ENCODE results near the gene PHF13.

PHF13 gene

DNA sequence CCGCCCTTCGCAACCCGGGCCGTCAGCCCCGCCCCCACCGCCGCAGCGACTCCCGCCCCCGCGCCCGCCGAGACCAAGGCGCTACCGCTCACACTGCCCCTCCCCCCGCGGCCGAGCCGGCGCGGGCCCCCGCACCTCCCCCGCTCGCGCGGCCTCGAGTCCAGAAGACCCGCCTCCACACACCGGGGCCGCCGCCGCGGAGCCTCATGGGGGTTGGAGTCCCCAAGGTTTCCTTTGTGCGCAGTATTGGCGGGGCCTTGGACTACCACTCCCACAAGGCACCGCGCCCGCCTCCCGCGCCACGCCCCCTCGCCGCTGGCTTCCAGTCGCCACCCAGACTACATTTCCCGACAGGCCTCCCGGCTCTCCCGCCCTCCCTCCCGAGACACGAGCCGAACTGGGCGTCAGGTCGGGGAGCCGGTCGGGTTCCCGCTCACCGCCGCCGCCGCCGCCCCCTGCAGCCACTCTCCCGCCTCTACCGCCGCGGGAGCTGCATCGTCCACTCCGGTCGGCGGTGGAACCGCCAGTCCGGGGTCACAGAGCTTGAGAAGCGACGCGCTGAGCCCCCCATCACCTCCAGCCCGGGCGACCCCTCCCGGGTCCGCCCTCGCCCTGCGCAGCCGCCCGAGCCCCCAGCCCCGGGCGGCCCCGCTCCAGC lies at the start of gene PHF13:
PHF13 (plus strand) TSS at position 371 of the 658 bp plus-strand sequence. CDS start 336 bp downstream, outside the sequence.
- DNase-seq: peak; percentile 100

DNA sequence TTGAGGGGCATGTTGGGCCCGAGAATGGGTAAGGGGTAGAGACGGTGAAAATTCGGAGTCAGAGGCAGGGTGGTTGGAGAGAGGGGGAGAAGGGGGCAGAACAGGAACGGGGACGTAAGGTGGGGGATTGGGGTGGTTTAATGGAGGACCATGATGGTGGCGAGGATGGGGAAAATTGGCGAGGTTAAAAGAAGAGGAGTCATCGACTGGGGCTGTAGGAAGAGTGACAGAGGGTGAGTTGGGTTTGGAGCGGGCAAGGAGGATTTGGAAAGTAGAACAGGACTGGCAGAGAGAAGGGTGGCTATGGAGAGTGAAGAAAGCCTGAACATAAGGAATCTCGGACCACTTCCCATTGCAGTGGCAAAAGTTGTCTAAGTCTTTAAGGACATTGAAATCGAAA lies 44.5 kb upstream of the PHF13 start:
- no peak for DNase-seq

DNA sequence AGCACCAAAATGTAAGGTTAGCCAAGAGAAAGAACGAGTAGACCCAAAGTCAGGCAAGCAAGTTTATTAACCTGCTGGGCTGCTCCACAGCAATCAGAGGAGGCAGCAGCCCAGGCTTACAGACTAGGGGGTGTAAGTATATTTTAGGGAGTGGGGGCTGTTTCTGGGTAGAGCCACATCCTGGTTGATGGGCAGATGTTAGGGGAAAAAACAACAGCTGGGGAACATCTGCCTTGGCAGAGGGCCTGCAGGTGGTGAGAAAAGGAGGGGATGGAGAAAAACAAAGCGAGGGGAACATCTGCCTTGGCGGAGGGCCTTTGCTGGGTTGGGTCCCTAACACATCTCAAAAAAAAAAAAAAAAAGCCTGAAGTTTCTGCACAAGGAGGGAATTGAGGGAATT lies 43.4 kb upstream of the PHF13 start:
- no peak for DNase-seq

DNA sequence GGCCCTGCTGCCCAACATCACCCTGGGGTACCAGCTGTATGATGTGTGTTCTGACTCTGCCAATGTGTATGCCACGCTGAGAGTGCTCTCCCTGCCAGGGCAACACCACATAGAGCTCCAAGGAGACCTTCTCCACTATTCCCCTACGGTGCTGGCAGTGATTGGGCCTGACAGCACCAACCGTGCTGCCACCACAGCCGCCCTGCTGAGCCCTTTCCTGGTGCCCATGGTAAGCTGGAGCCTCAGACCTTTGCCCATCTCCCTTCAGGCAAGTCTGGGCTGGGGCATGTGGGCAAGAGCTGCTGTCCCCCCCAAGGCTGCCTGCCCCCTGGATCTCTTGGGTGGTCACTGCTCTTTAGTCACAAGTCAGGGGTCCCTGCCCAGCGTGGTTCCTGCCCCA lies 42.5 kb upstream of the PHF13 start:
- no peak for DNase-seq

DNA sequence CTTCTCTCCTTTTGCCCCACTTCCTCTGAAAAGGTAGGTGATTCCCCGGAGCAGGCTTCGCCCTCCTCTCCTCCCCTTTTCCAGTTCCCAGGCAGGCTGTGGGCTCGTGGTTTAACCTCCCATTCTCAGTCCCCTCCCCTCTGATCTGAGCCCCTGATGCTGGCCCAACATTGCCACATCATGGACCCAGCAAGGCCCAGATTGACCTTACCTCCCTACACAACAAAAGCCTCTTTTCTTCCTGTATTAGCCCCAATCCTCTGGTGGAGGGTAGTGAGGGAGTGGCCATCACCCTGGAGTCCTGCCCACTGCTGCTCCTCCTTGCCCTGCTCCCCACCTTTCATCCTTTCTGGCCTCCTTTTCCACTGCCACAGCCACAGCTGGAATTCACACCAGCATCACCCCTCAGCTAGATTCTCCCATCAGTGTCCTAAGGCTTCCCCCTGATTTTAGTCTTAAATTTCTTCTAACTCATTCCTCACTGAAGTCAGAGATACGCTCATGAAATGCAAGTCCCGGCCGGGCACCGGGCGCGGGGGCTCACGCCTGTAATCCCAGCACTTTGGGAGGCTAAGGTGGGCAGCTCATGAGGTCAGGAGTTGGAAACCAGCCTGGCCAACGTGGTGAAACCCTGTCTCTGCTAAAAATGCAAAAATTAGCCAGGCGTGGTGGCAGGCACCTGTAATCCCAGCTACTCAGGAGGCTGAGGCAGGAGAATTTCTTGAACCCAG lies 40.7 kb upstream of the PHF13 start:
- DNase-seq: no peak

DNA sequence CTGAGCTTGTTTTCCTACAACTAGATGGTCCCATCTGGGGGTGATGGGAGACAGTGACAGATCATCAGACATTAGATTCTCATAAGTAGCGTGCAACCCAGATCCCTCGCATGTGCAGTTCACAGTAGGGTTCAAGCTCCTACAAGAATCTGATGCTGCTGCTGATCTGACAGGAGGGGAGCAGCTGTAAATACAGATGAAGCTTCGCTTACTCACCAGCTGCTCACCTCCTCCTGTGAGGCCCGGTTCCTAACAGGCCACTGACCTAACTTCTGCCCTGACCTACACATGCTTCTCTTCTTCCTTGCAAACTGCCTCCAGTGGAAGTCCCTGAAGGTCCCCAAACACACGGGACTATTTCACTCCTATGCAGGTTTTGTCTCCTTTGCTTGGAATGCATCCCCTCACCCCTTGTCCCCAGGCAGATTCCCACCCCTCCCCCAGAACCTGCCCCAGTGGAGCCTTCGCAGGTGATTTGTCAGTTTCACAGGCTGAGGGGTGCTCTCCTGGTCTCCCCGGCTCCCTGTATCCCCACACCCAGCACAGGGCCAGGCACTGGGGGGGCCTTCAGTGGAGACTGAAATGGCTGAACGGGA lies 39.4 kb upstream of the PHF13 start:
- no peak for DNase-seq

DNA sequence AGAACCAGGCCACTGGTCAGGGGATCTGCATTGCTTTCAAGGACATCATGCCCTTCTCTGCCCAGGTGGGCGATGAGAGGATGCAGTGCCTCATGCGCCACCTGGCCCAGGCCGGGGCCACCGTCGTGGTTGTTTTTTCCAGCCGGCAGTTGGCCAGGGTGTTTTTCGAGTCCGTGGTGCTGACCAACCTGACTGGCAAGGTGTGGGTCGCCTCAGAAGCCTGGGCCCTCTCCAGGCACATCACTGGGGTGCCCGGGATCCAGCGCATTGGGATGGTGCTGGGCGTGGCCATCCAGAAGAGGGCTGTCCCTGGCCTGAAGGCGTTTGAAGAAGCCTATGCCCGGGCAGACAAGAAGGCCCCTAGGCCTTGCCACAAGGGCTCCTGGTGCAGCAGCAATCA lies 38.7 kb upstream of the PHF13 start:
- DNase-seq: no peak

DNA sequence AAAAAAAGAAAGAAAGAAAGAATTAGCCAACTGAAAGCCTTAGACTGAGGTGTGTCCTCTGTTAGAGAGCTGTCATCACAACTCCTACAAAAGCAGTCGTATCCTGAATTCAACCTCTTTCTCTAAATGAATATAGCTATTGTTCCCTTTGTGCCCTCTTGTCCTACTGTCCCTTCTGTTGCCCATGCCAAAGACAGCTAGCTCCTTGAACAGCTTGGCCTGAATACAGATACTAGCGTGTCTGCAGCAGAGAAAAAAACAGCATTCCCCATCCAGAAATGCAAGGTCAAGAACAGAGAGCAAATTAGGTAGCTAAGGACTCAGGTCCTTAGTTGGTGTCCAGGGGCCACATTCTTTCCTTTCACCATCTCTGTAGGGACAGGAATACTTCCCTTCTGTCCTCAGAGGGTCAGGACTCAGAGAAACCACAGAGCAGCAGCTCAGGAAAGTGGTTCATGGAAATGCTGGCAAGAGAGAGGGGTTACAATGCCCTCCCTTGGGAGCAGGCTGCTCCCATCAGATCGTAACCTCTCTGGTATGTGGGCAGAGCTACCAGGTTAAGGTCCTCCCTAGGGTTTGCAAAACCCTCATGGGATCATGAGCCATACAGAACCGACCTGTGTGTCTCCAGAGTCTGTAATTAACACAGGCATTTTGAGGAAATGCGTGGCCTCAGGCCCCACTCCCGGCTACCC lies 35.6 kb upstream of the PHF13 start:
- DNase-seq: no peak

DNA sequence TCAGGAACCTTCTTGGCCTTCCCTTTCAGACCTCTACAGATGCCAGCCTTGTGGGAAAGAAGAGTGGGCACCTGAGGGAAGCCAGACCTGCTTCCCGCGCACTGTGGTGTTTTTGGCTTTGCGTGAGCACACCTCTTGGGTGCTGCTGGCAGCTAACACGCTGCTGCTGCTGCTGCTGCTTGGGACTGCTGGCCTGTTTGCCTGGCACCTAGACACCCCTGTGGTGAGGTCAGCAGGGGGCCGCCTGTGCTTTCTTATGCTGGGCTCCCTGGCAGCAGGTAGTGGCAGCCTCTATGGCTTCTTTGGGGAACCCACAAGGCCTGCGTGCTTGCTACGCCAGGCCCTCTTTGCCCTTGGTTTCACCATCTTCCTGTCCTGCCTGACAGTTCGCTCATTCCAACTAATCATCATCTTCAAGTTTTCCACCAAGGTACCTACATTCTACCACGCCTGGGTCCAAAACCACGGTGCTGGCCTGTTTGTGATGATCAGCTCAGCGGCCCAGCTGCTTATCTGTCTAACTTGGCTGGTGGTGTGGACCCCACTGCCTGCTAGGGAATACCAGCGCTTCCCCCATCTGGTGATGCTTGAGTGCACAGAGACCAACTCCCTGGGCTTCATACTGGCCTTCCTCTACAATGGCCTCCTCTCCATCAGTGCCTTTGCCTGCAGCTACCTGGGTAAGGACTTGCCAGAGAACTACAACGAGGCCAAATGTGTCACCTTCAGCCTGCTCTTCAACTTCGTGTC lies 34.7 kb upstream of the PHF13 start:
- no peak for DNase-seq

DNA sequence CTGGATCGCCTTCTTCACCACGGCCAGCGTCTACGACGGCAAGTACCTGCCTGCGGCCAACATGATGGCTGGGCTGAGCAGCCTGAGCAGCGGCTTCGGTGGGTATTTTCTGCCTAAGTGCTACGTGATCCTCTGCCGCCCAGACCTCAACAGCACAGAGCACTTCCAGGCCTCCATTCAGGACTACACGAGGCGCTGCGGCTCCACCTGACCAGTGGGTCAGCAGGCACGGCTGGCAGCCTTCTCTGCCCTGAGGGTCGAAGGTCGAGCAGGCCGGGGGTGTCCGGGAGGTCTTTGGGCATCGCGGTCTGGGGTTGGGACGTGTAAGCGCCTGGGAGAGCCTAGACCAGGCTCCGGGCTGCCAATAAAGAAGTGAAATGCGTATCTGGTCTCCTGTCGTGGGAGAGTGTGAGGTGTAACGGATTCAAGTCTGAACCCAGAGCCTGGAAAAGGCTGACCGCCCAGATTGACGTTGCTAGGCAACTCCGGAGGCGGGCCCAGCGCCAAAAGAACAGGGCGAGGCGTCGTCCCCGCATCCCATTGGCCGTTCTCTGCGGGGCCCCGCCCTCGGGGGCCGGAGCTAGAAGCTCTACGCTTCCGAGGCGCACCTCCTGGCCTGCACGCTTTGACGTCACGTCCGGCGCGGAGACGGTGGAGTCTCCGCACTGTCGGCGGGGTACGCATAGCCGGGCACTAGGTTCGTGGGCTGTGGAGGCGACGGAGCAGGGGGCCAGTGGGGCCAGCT lies 34.0 kb upstream of the PHF13 start, which contains the start of gene ZBTB48:
ZBTB48 (plus strand) TSS at position 621 of the 745 bp plus-strand sequence. CDS start 616 bp downstream, outside the sequence.
- DNase-seq: peak; percentile 97

DNA sequence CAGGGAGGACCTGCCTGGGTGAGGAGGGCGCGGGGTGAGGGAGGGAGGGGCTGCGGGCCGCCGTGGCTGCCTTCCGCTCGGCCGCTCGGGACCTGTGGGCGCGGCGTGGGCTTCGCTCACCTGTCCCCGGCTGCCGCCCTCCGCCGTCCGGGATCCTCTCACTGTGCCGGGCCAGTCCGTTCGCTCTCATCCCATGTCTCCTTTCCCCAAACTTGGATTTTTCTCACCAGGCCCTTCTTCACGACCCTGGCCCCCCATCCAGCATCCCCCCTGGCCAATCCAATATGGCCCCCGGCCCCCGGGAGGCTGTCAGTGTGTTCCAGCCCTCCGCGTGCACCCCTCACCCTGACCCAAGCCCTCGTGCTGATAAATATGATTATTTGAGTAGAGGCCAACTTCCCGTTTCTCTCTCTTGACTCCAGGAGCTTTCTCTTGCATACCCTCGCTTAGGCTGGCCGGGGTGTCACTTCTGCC lies 33.4 kb upstream of the PHF13 start:
- DNase-seq: no peak

DNA sequence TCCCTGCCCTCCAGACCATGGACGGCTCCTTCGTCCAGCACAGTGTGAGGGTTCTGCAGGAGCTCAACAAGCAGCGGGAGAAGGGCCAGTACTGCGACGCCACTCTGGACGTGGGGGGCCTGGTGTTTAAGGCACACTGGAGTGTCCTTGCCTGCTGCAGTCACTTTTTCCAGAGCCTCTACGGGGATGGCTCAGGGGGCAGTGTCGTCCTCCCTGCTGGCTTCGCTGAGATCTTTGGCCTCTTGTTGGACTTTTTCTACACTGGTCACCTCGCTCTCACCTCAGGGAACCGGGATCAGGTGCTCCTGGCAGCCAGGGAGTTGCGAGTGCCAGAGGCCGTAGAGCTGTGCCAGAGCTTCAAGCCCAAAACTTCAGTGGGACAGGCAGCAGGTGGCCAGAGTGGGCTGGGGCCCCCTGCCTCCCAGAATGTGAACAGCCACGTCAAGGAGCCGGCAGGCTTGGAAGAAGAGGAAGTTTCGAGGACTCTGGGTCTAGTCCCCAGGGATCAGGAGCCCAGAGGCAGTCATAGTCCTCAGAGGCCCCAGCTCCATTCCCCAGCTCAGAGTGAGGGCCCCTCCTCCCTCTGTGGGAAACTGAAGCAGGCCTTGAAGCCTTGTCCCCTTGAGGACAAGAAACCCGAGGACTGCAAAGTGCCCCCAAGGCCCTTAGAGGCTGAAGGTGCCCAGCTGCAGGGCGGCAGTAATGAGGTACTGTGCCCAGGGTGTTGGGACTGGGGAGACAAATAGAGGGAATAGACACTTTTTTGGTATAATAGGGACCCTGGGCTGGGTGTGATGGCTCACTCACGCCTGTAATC lies 32.7 kb upstream of the PHF13 start:
- no peak for DNase-seq

DNA sequence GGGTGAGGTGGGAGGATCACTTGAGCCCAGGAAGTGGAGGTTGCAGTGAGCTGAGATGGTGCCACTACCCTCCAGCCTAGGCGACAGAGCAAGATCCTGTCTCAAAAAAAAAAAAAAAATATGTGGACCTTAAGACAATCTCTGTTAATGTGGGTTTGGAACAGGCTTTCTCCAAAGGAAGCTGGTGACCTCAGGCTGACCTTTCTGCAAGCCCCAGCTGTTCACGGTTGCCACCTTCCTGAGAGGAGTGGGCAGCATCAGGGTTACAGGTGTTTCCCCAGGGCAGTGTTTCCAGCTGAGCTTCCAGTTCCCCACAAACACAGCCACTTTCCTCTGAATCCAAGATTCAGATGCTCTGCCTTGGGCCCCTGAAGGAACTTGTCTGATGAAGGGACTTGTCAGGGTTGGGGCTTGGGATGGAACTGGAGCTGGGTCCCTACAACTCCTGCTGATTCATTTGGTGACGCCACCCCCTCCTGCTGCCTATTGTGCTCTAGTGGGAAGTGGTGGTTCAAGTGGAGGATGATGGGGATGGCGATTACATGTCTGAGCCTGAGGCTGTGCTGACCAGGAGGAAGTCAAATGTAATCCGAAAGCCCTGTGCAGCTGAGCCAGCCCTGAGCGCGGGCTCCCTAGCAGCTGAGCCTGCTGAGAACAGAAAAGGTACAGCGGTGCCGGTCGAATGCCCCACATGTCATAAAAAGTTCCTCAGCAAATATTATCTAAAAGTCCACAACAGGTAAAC lies 31.8 kb upstream of the PHF13 start:
- DNase-seq: no peak

DNA sequence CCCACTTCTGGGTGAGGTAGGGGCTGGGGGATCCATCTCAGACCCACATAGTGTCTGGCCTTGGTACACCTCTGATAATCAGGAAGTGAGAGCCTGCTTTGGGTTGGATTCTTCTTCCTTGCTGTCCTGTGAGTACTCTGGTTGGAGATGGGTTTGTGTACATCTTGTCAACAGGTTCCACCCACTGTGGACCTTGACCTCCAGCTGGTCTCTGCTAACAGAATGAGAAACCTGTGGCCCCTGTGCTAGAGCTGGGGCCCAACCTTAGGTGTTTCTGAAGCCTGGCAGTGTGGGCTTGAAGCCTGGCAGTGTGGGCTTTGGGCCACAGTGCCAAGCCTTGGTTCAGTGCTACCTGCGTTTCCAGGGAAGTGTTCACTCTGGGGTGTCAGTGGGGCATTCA lies 31.2 kb upstream of the PHF13 start:
- DNase-seq: no peak

DNA sequence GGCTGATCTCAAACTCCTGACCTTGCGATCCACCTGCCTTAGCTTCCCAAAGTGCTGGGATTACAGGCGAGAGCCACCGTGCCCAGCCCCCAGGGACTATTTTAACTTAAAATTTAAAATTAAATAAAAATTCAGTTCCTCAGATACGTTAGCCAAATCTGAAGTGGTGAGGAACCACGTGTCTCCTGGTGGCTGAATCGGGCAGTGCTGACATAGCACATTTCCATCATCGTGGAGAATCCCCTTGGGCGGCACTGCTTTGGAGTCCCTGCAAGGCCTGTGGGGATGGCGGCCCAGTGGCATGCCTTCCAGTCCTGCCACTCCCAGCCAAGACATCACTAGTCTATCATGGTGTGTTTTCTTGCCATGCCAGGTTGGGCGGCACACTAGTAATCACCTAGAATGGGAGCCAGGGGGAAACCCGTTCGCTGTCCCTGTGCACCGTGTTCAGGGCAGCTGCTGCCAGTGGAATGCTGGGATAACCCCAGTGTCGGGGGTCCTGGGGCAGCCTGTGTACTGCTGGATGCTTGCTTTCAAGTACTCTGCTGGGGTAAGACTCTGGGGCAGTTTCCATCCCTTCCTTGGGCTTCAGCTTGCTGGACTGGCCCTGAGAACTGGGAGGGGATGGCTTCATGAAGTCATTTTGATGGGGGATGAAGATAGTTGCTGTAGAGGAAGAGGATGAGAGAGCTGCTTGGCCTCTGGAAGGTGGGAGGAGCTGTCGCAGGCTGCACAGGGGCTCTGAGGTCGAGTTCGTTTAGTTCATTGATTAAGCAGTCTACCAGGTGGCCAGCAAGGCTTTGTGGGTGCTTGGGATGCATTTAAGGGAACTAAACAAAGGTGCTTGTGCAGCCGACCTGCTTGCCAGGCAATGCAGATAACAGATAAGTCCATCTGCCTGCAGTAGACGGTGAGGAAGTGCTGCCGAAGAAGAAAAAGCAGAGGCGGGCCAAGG lies 29.1 kb upstream of the PHF13 start:
- no peak for DNase-seq

DNA sequence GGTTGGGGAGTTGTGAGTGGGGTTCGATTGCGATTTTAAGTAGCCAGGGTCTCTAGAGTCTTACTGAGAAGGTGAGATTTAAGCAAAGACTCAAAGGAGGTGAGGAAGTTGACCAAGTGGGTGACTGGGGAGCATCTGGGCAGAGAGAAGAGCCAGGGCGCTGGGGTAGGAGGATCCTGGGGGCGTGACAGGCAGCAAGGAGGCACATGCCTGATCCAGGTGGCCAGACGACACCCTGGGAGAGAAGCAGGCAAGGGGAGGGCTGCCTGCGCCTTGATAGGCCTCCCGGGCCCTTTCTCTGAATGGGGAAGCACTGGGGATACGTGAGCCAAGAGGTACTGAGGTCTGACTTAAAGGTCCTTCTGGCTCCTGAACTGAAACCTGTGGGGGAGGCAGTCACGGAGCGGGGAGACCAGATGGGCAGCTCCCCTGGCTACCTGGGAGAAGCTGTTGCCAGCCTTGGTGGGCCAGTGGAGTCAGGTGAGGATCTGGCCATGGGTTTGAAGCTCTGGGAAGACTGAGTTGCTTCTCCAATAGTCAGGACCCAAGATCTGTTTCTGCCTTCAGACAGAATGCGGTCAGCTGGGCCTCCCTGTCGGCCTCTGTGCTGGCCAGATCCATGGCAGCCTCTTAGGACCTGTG lies 28.3 kb upstream of the PHF13 start:
- no peak for DNase-seq

DNA sequence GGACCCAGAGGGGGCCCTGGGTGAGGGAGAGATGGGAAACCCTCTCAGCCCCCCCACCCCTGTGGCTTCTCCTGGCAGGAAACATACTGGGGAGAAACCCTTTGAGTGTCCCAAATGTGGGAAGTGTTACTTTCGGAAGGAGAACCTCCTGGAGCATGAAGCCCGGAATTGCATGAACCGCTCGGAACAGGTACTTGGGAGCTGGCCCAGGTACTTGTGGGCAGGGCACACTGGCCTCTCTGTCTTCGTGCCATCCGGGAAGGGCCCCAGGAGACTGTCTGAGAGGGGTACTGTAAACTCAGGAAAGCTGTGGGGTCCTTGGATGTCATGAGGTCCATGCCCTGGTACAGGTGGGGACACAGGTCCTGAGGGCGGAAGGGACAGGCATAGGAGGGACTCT lies 27.7 kb upstream of the PHF13 start:
- DNase-seq: no peak

DNA sequence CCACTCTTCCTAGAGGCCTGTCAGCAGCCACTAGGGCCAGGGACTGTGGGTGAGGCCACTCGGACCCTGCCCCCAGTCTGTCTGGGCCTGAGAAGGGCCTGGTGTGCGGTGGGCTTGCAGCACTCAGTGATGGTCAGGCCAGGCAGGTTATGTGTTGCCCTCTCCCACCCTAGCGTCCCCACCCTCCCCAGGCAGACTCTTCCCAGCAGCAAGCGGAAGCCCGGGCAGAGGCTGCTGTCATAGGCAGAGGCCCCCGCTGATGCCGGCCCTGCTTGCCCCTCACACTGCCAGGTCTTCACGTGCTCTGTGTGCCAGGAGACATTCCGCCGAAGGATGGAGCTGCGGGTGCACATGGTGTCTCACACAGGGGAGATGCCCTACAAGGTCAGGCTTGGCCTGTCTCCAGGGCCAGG lies 27.1 kb upstream of the PHF13 start:
- DNase-seq: no peak
